A673 (cell line): ENCODE measurements around the gene METTL24.

ENCODE experiments used
- CTCF ChIP-seq: fragments of 300-800, 200-600 bp; sonication (generic); conservative IDR thresholded peaks from 2 replicates; pipeline ENCODE4 v1.5.1; 2017; ENCODE audit warnings: low read depth, mild to moderate bottlenecking, antibody characterized with exemption, low read length, moderate library complexity, mixed read lengths
- EZH2 ChIP-seq: fragments of 200-600 bp; sonication (generic); IDR thresholded peaks from 2 replicates; pipeline ENCODE4 v1.6.1; 2017; ENCODE audit warnings: borderline replicate concordance, low read depth, mild to moderate bottlenecking, mixed read lengths, antibody characterized with exemption, low read length; ENCODE audit not compliant: poor library complexity, severe bottlenecking

- no peak for TF ChIP-seq CTCF
- TF ChIP-seq EZH2, result no peak
Observed at GRCh38 chr6:110340392-110340965, 17.7 kb downstream of the METTL24 start.
